GM19328 (cell line): Measurements from ENCODE around the gene IQSEC2.
A peak's percentile ranks its signal among the peaks of the same experiment; 100 is the strongest.

Experiments used
- ATAC-seq: cut with Tn5 transposase; IDR thresholded peaks from one replicate; pipeline ENCODE4 v1.9.1; 2021; ENCODE audit warnings: mild to moderate bottlenecking, moderate library complexity; ENCODE audit not compliant: unreplicated experiment

IQSEC2 gene

GRCh38 chrX:53247928-53248327 is 33.5 kb downstream of the IQSEC2 start:
- no peak for ATAC-seq

- ATAC-seq = no peak
Observed at GRCh38 chrX:53246231-53246630, 35.2 kb downstream of the IQSEC2 start.

- ATAC-seq = no peak
Observed at GRCh38 chrX:53244610-53245009, 36.8 kb downstream of the IQSEC2 start.

- no peak for ATAC-seq
Observed at GRCh38 chrX:53242310-53242709, 39.1 kb downstream of the IQSEC2 start.

- no peak for ATAC-seq
Observed at GRCh38 chrX:53241558-53241957, 39.8 kb downstream of the IQSEC2 start.

GRCh38 chrX:53239474-53239873 is 41.9 kb downstream of the IQSEC2 start:
- no peak for ATAC-seq

- no peak for ATAC-seq
Observed at GRCh38 chrX:53237056-53237455, 44.3 kb downstream of the IQSEC2 start.

- ATAC-seq = no peak
Observed at GRCh38 chrX:53236025-53236679, 45.2 kb downstream of the IQSEC2 start.

- no peak for ATAC-seq
Observed at GRCh38 chrX:53235566-53235965, 45.8 kb downstream of the IQSEC2 start.

- ATAC-seq = no peak
Observed at GRCh38 chrX:53234484-53234883, 46.9 kb downstream of the IQSEC2 start.

GRCh38 chrX:53233536-53233935 is 47.8 kb downstream of the IQSEC2 start:
- ATAC-seq = no peak

GRCh38 chrX:53230116-53230515 is 51.3 kb downstream of the IQSEC2 start:
- no peak for ATAC-seq

GRCh38 chrX:53227224-53227765 is 54.1 kb downstream of the IQSEC2 start:
- ATAC-seq = no peak

GRCh38 chrX:53224860-53225797 is 56.3 kb downstream of the IQSEC2 start, which contains the start of gene KDM5C:
KDM5C (minus strand) TSS chrX:53225207; CDS start chrX:53224889, 318 bp downstream.
- ATAC-seq = peak; percentile 81

GRCh38 chrX:53223955-53224859 is 57.2 kb downstream of the IQSEC2 start:
- ATAC-seq = no peak

- no peak for ATAC-seq
Observed at GRCh38 chrX:53223068-53223693, 58.2 kb downstream of the IQSEC2 start.
